GM18868 (cell line): ENCODE results near the gene GRAMD1B.

Source experiments
- ATAC-seq: cut with Tn5 transposase; IDR thresholded peaks from one replicate; pipeline ENCODE4 v1.9.1; 2021; ENCODE audit warnings: mild to moderate bottlenecking, moderate library complexity; ENCODE audit not compliant: unreplicated experiment

The GRAMD1B gene

DNA sequence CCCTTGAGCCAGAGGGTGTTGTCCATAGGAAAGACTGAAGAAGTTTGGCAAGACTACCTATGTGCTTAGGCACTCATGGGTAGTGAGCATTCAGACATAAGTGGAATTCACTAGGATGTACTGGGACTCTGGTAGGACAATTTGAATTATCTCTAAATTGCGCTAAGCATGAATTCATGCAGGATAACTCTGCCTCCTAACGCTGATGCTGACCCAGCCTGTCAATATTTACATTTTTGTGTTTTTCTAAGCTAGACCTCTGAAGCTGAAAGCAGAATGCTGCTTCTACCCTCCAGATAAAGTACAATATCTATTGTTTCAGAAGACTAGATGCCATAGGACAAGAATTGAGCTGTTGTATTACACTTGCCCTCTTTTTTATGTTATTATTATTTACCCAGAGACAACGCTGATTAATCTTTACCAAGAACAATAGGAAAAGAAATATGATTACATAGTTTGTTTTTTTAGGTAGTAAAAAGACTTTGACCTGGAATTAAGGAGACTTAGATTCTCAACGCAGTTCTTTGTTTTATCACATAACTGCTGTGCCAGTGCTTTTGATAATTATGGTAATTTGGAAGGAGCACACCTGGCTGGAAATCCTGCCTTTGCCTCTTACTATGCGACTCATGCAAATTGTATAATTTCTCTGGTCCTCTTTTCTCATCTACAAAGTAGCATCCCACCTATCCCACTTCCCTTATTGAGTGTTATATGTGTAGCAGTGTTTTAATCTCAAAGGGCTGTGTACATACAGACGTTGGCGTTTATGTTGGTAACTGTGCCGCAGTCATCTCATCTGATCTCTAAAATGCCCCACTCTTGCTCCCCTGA is 21.2 kb upstream of the GRAMD1B start:
- no peak for ATAC-seq

DNA sequence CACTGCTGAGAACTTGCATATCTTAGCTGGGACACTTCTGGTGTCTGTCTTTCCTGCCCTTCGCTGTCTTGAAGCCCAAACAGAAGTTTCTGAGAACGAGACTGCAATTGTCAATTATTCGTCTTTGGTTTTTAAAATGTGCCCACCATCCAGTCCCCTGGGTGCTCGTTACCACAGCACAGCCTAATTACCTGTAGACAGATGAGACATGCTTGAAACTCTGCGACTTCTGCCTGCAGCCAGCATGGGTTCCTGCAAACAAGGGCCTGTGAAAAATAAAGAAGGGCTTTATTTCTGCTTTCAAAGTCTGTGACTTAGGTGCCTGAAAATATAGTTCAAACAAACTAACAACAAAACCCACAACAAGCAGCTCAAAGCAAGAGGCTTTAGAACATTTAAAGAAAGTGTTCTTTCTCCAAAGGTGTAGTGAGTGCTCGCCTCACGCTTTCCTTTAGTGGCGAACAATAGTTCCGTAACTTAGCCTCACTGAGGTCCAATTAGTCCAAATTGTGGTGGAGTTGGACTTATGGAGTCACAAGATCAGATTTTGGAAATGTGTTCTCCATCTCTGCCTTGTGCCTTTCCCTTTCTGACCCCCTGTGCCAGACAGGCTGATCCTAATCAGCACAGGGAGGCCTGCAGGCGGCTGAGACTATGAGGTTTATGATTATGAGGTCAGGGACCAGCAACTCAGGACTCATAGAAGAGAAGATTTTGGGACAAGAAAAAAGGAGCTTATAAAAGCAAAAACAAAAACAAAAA is 20.4 kb upstream of the GRAMD1B start:
- no peak for ATAC-seq

DNA sequence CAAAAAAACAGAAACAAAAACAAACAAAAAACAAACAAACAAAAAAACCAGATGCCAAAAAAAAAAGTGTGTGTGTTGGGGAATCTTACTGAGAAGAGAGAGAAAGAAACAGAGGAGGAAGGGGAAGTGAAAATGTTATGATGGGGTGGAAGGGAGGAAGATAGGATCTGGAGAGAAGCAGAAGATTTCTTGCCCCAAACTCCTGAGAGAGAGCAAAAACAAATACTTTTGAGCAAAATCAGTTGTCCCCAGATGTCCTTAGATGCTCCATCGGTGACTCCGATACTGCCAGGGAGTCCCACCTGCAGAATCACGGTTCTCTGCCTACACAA is 19.9 kb upstream of the GRAMD1B start:
- no peak for ATAC-seq

DNA sequence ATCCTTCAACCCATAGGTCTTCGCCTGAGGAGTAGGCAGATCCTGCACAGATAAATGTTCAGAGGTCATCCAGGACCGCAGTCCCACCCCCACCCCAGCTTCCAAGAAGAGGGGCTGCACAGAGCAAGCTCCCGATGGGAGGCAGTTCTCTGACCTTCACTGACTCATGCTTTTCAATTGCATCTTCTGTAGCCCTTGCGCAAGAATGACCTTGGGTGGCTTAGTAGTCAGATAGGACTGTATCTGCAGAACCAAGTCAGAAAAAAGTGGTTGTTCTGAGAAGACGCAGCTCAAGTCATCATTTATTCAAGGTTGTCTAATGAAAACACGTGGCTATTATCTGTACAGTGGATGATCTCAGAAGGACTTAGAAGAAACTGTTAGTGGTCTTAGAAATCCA is 16.4 kb upstream of the GRAMD1B start:
- ATAC-seq: no peak

DNA sequence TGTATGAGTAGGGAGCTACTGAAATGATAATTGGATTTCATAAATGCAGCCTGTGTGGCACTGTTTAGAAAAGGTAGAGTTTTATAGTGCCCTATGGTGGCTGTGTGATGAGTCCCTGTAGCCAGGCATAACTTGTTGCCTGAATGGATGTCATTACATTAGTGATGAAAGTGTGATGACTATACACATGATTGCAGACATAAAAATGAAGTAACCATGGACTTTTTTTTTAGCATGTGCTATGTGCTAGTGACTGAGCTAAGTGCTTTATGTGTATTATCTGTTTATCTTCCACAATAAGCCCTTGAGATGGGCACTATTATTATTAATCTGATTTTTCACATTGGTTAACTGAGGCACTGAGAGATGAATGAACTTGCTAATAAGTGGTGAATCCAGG is 13.5 kb upstream of the GRAMD1B start:
- ATAC-seq: no peak

DNA sequence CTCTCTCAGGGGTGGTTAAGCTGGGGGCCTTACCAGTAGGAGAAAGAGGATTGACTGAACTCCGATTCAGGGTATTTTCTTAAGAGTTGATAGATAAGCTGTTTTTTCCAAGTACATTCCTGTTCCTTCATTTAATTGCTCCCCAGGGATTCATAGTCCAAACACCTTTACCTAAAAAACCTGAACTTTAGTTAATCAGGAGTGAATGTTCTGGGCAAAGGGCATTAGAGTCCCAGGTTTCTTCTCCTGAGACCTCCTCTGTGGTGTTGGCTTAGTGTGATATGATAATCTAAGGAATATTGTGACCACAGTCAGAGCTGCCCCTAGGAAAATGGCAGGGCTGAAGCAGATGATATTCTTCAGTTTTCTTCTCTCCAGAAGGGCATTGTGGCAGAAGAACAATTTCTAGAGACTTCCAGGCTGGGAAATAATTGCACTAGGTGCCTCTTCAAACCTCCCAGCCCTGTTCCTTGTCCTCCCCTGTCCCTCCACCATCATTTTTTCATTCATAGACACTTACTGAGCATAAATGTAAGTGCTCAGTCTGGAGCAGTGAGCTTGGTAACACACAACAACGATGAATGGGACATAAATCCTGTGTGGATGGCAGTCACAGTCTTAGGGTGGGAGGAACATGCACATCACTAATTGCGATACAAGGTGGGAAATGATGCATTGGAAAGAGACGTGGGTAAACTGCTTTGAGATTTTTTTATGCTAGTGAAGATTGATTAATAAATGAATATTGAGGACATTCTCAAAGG is 11.5 kb upstream of the GRAMD1B start:
- ATAC-seq: no peak

DNA sequence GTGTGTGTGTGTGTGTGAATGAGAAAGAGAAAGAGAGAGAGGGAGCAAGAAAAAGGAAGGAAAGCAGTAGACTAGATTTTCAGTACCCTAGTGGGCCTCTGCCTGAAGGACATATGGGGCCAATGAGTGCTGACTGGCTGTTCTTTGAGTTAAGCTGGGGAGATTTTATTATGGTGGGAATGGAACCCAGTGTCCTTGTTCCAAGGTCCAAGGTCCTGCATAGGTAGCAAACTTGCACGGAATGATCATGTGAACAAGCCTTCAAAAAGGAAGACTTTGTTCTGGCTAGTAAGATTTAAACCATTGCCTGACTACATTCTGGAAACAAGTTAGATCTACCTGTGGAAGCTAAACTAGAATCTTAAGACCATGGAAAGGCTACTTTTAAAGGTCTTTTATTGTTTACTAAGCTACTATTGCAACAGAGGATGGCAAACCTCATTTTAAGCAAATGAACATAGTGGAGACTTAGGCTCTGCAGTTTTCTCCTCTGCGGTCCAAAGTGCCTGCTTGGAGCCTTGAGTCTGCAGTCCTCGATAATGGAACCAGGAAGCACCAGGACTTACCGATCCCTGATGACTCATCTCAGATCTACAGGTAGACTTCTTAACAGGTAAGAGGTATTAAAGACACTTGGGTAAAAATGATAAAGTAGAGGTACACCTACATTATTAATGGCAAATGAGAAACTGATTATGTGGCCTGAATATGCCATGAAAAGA is 10.2 kb upstream of the GRAMD1B start:
- ATAC-seq: no peak

DNA sequence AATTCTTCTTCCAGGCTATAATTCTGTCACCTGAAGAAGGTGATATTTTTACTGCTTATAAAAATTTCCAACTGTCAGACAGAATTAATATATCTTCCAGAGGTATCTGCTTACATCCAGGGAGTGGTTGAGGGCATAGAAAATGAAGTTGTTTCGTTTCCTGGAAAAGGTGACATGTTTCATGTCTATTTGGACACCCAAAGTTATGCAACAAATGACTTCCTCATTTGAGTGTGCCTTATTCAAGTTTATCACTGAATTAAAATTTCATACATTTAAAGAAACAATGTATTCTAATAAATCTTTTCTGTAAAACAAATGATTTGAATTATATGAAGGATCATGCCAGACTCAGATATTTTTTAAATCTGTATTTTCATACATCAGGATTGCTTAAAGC is 8.5 kb upstream of the GRAMD1B start:
- no peak for ATAC-seq

DNA sequence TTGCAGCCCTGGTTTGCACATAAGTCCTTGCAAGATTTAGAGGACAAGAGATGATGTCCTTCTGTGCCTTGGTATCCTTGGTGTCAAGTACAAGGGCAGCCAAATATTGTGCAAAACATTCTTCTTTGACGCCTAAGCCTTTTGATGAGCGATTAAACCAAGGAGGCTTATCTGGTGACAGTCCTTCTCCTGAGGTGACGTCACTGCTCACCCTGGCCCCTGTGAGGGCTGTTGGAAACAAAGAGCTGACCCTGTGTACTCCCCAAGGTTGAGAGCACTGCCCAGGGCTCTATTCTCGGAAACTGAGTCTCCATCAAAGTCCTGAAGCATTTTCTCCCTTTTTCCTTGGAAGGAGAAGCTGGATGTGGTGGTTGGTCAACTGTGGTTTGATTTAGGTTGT is 4.7 kb upstream of the GRAMD1B start:
- ATAC-seq: no peak

DNA sequence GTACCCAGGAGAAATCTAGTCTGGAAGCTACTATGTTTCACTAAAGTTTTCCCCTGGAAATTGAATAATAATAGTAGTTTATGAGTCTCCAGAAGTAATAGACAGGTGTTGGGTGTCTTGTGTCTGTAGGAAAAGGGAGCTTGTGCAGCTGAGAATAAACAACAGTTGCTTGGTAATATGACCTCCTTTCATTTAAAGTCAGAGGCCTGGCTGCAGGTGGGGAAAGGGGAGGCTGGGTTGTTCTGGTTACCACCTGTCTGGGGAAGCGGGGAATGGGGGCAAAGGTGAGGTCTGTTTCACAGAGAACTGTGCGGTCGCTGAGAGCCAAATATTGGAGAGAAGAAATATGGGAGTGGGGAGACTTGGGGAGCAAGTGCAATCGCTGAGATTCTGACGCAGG is 3.3 kb upstream of the GRAMD1B start:
- no peak for ATAC-seq

DNA sequence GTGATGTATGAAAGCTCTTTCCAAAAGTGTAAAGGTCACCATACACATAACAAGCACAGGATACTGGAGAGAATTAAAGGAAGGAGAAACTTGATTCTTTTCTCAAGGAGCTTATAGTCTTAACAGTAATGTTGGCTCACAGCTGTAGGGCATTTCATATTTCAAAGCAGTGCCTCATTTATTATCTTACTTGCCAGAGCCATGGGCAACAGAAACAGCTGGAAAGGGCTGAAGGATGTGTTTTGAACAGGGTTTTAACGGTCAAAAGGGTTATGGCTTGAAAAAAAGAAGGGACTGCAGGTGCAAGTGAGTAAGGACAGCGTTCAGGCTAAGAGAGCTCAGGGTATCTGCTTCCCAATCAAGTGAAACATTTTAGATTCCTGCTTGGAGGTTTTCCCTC is 2.7 kb upstream of the GRAMD1B start:
- ATAC-seq: no peak

DNA sequence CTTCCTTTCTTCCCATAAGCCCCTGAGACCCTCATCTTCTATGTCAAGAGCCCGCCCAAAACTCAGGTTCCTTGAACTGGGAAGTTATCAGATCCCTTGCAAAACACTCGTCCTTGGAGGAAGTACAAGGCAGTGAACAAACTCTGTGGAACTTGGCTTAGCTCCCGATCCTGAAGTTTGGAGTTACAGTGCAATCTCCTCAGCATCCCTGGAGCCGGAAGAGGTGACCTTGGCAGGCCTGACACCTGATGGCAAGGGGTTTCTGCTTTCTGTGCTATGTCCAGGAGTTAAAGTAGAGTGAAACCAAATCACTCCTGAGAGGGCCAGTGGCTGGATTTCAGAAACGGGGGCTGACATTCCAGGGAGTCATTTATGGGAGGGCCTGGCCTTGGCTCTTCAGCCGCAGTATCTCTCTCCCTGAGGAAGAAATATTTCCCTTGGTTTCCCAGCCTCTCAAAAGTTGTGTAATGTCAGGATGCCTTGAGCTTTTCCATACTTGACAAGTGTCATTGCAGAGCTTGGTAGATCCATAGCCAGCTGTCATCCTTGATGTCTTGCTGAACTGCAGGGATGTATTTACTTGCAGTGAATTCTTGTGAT is 1.9 kb upstream of the GRAMD1B start:
- no peak for ATAC-seq

DNA sequence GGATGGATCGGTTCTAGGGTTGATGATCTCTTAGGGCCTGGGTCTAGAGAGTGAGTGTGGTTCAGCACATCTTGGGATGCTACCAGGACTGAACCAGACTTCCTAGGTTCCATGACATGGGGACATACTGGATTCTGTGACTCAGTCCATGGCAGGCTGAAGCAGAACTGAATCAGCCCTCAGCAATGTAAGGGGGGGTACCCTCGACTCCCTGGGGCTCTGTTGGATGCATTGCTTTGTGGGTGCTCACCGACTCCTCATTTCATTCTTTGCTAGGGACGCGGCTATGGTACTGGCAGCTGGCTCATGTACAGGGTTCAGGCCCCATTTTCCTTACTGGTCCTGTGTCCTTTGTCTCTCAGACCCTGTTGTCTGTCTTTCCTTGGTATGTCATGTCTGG is 733 bp upstream of the GRAMD1B start:
- no peak for ATAC-seq

DNA sequence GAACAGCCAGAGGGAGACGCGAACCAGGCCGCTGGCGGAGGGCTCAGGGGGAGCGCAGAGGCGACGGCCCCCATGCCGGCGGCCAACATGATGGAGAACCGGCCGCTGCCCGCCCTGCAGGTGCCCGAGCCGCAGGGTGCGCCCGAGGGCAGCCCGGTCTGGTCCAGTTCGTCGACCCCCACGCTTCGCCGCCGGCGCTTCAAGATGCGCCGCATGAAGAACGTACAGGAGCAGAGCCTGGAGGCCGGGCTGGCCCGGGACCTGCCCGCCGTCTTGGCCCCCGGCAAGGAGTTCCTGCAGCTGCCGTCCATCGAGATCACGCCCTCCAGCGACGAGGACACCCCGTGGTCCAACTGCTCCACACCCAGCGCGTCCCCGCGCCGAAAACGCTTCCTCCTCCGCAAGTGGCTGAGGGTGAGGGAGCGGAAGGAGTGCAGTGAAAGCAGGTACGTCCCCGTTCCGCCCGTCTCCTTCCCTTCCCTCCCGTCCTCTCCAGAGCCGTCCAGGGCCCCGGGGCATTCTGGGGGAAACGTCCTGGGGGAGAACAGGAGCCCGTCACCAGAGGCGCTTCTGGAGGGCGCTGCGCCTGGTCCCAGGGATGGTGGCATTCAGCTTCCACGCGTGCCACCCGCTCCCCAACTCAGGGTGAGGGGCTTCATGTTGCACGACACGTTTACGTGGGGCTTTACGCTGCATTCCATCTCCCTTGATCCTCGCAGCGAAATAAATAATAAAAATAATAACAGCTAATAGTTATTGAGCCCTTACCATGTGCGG is 840 bp downstream of the GRAMD1B start:
- ATAC-seq: peak; percentile 45

DNA sequence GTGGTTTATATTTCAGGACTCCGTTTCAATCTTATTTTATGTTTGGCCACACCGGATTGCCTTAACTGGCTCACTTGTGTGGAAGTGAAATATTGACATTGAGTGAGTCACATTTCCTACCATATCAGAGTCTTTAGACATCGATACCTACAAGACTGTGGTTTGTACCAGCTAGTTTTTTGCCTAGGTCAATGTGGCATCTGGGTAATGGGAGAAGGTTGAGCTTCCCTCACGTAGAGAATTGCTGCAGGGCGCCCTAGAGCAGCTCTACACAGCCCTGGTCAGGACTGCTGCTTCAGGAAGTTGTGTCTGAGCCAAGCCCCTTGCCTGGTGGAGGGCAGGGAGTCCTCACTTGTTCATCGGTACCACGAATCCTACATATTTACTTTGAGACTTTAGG is 1.6 kb downstream of the GRAMD1B start:
- ATAC-seq: no peak

DNA sequence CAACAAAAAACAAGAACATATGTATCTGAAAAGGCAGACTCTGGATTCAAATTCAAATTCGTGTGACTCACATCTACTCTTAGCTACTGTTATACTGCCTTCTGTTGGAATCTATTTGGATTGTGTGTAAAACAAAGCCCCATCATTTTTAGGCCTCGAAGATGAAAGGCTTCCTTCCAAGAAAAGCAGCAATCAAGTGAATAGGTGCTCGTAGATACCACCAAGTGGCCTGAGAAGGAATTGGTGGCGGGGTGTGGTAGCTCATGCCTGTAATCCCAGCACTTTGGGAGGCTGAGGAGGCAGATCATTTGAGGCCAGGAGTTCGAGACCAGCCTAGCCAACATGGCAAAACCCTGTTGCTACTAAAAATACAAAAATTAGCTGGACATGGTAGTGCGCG is 4.2 kb downstream of the GRAMD1B start:
- no peak for ATAC-seq

DNA sequence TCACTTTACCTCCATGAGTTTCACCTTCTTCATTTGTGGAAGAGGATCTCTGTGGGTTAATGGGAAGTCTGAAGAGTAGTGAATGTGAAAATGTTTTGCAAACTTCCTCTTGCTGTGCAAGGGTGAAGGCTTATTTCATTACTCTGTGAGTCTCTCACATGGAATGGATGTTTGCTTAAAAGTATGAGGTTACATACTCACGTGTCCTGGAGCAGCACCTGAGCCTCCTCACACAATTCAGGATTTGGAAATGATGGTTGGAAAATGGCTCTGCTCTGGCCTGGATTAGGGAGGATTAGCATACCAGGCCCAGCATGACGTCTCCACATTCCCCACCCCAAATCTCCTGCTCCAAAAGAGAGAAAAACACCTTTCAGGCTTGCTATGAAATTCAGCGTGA is 4.8 kb downstream of the GRAMD1B start:
- no peak for ATAC-seq

DNA sequence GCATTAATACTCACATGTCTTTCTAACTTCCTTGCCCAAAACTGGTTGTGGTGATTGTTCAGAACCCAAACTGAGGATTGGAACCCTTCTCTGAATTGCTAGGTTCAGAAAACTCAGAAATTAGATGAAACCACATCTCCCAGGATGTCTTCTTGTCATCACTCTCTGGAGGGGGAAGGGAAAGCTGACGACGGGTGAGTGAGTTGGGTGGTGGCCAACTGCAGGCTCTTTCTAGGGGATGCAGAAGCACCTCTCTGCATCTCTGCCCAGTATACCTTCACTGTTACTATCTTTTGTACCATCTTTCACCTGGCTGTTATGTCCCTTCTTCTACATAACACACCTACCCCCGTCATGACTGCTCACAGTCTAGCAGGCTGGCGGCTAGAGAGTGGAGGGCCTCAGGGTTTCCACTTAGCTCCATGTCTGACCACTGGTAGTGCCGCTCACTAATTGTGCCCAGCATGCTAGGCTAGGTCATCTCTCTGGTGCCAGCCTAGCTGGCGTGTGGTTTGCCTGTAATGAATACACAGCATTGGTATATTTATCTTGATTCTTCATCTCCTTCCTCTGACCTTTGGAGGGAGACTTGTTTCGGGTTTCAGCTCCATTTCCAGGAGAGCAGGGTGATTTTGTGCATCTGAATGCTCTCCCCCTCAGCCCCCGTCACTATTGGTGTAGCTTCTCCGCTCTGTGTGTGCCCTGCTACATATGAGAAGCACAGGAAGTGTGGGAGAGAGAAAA is 7.3 kb downstream of the GRAMD1B start:
- ATAC-seq: no peak

DNA sequence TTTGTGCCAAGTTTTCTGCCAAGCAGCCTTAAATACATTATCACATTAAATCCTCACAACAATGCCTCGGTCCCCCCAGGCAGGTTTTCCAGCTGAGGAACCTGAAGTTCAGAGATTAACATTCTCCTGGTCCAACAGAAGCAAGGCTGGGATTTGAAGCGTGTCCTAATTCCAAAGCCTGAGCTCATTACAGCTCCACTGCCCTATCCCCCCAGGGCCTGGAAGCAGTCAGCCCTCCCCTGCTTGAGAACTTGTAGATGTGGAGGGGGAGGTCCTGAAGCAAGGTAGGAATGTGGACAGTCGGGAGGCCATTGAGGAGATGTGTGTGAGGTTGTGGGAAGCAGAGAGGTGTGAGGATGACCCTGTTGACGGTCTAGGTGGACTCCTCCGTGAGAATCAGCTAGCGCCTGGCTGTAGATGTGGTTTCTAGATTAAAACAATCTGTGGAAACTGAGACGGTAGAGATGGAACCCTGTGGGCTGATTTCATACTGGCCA is 8.1 kb downstream of the GRAMD1B start:
- ATAC-seq: no peak
